SH-SY5Y (cell line): ENCODE measurements around the gene FBXW7.

Source experiments
- GATA2 ChIP-seq: IDR thresholded peaks from 2 replicates; pipeline ENCODE4 v1.6.1; 2011; ENCODE audit warnings: mild to moderate bottlenecking, low read depth, low read length
- GATA3 ChIP-seq: IDR thresholded peaks from 2 replicates; pipeline ENCODE4 v1.6.1; 2011; ENCODE audit warnings: low read depth, mild to moderate bottlenecking, low read length, moderate library complexity

DNA sequence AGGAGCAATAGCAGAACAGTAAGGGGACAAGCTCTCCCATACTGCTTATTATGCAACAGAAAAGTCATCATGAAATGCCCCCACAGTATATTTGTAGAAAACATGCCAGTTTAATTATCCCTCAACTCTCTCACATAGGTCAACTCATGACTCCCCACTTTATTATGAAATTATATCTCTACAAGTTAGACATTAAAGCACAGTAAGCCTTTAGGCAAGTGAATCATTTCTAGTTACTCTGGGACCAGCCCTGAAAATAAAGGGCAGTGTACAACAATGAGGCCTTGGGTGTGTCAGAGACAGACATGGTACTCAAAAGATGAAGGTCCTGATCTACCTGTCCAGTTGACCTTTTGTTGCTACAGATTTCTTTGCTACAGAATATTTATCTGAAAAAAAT lies 191.9 kb downstream of the FBXW7 start:
- no peak for TF ChIP-seq GATA2
- no peak for TF ChIP-seq GATA3
